GM12878 (cell line): ENCODE results near the gene LYRM4. TPM values are rescaled to one million over a fixed set of nuclear protein-coding genes. Genes with fewer than 3 reads are reported as not detected.

ENCODE experiments used
- ATAC-seq: fragments of 200-7000 bp; cut with Tn5 transposase; 3 replicates; pipeline ENCODE4 v1.9.1; 2020; ENCODE audit warnings: mild to moderate bottlenecking, moderate library complexity
- BruUV-seq: library from RNA; stranded (reverse); fragments of 400-500 nt; replicated peaks from 2 replicates; lab custom pipeline; 2021; lab: Mats Ljungman, UMichigan
- CTCF ChIA-PET: fragments of 300-600 bp; sonication (Branson Sonifier 250); formaldehyde crosslinking; extraction: SDS; loops from one replicate; lab custom pipeline; 2021; ENCODE audit warnings: inconsistent platforms; lab: Yijun Ruan, JAX
- POLR2A ChIA-PET: fragments of 350-600 bp; formaldehyde crosslinking; extraction: SDS; loops from one replicate; lab custom pipeline; 2021; ENCODE audit warnings: inconsistent platforms; lab: Charles Lee
- RAD21 ChIA-PET: fragments of 300-600 bp; sonication (Branson Sonifier 250); formaldehyde crosslinking; loops from one replicate; lab custom pipeline; 2023; ENCODE audit warnings: antibody characterized with exemption; ENCODE audit not compliant: unreplicated experiment; lab: Charles Lee
- SMC1A ChIA-PET: fragments of 300-600 bp; sonication (Branson Sonifier 250); formaldehyde crosslinking; loops from one replicate; lab custom pipeline; 2023; ENCODE audit not compliant: unreplicated experiment, uncharacterized antibody; lab: Charles Lee
- DNase-seq: peaks from one replicate; pipeline ENCODE4 v3.0.0-alpha.2; 2011; ENCODE audit warnings: low read depth, low spot score
- FAIRE-seq: peaks from 3 replicates; lab custom pipeline; 2011; peaks lifted over from hg19 to GRCh38; lab: Jason Lieb, UNC
- H2AFZ ChIP-seq: 2 replicates; pipeline ENCODE4 v1.6.0; 2011; ENCODE audit warnings: low read depth, low read length, control low read depth; ENCODE audit not compliant: control insufficient read depth
- H3K27ac ChIP-seq: 2 replicates; pipeline ENCODE4 v1.5.1; 2011; ENCODE audit warnings: control low read depth; ENCODE audit not compliant: control insufficient read depth, insufficient read depth
- H3K27me3 ChIP-seq, 2 experiments: replicated peaks in 1 of 2; 2 replicates each; pipeline versions ENCODE4 v1.6.0 to v1.6.1; 2011; ENCODE audit warnings: low read length in 1 of 2; ENCODE audit not compliant: control insufficient read depth in 2 of 2, insufficient read depth in 2 of 2
- H3K36me3 ChIP-seq, 2 experiments: 2 replicates each; pipeline ENCODE4 v1.5.1; 2011; ENCODE audit warnings: low read length in 1 of 2; ENCODE audit not compliant: control insufficient read depth in 2 of 2, insufficient read depth in 2 of 2
- H3K4me1 ChIP-seq: 2 replicates; pipeline ENCODE4 v1.6.1; 2011; ENCODE audit warnings: mild to moderate bottlenecking, low read length, moderate library complexity, mixed read lengths; ENCODE audit not compliant: control insufficient read depth, insufficient read depth
- H3K4me2 ChIP-seq: 2 replicates; pipeline ENCODE4 v1.6.0; 2011; ENCODE audit warnings: control low read depth; ENCODE audit not compliant: control insufficient read depth, insufficient read depth
- H3K4me3 ChIP-seq: fragments of 200-600 bp; sonication (generic); 2 replicates; pipeline ENCODE4 v1.5.1; 2016
- H3K79me2 ChIP-seq: 2 replicates; pipeline ENCODE4 v1.6.0; 2011; ENCODE audit warnings: low read length; ENCODE audit not compliant: control insufficient read depth, insufficient read depth
- H3K9ac ChIP-seq: 2 replicates; pipeline ENCODE4 v1.8.0; 2011; ENCODE audit warnings: low read length, control low read depth, mixed read lengths; ENCODE audit not compliant: control insufficient read depth, insufficient read depth
- H3K9me3 ChIP-seq: replicated peaks from 3 replicates; pipeline ENCODE4 v1.5.1; 2011; ENCODE audit warnings: mild to moderate bottlenecking, low read length; ENCODE audit not compliant: control insufficient read depth, insufficient read depth
- H4K20me1 ChIP-seq: 2 replicates; pipeline ENCODE4 v1.6.0; 2011; ENCODE audit not compliant: control insufficient read depth, insufficient read depth
- ATF3 ChIP-seq: IDR thresholded peaks from 2 replicates; pipeline ENCODE4 v1.6.1; 2011; ENCODE audit warnings: low read depth, mild to moderate bottlenecking, low read length, moderate library complexity, borderline replicate concordance; ENCODE audit errors: extremely low read depth
- CBX5 ChIP-seq: sonication (generic); IDR thresholded peaks from 2 replicates; pipeline ENCODE4 v1.6.1; 2016; ENCODE audit warnings: low read depth, moderate library complexity, mild to moderate bottlenecking, inconsistent platforms
- CTCF ChIP-seq, 3 experiments: IDR thresholded peaks in 2 of 3; conservative IDR thresholded peaks in 1 of 3; 2 replicates each; pipeline ENCODE4 v1.5.1; 2011; ENCODE audit warnings: low read depth in 3 of 3, low read length in 3 of 3, mild to moderate bottlenecking in 3 of 3, control low read depth in 2 of 3, moderate library complexity in 2 of 3, inconsistent platforms in 1 of 3, mixed read lengths in 1 of 3; ENCODE audit not compliant: control insufficient read depth in 2 of 3, insufficient read depth in 1 of 3; ENCODE audit errors: extremely low read depth in 1 of 3
- E2F4 ChIP-seq: IDR thresholded peaks from 2 replicates; pipeline ENCODE4 v1.6.1; 2012; ENCODE audit warnings: low read depth, low read length, improper control_type of control experiment
- EED ChIP-seq: sonication (generic); IDR thresholded peaks from 2 replicates; pipeline ENCODE4 v1.6.1; 2016; ENCODE audit warnings: antibody characterized with exemption, low read depth
- EGR1 ChIP-seq, 2 experiments: IDR thresholded peaks; 1 replicate in 1 of 2; 2 replicates in 1 of 2; pipeline ENCODE4 v1.6.1; 2011 to 2012; ENCODE audit warnings: low read depth in 2 of 2, low read length in 2 of 2, borderline replicate concordance in 1 of 2, mild to moderate bottlenecking in 1 of 2, moderate library complexity in 1 of 2
- FOS ChIP-seq: IDR thresholded peaks from 3 replicates; pipeline ENCODE4 v1.6.1; 2011; ENCODE audit warnings: borderline replicate concordance; ENCODE audit not compliant: insufficient read length; ENCODE audit errors: extremely low read depth
- GABPA ChIP-seq: IDR thresholded peaks from 2 replicates; pipeline ENCODE4 v1.6.1; 2014; ENCODE audit warnings: antibody characterized with exemption, low read depth, mild to moderate bottlenecking, inconsistent platforms
- HDAC2 ChIP-seq: fragments of 200-600 bp; sonication (generic); IDR thresholded peaks from 2 replicates; pipeline ENCODE4 v1.6.1; 2017
- MEF2A ChIP-seq: IDR thresholded peaks from 2 replicates; pipeline ENCODE4 v1.6.1; 2011; ENCODE audit warnings: low read depth, mild to moderate bottlenecking, low read length, moderate library complexity; ENCODE audit not compliant: insufficient read depth
- NRF1 ChIP-seq: conservative IDR thresholded peaks from 2 replicates; pipeline ENCODE4 v1.6.1; 2011; ENCODE audit warnings: mild to moderate bottlenecking, low read depth, low read length, improper control_type of control experiment
- PAX8 ChIP-seq: fragments of 450-650 bp; IDR thresholded peaks from 2 replicates; pipeline ENCODE4 v1.6.1; 2017; ENCODE audit warnings: mild to moderate bottlenecking, moderate library complexity
- PBX3 ChIP-seq: IDR thresholded peaks from 2 replicates; pipeline ENCODE4 v1.6.1; 2011; ENCODE audit warnings: mild to moderate bottlenecking, low read depth, low read length, moderate library complexity; ENCODE audit not compliant: insufficient replicate concordance
- POLR2AphosphoS2 ChIP-seq: IDR thresholded peaks from 2 replicates; pipeline ENCODE4 v1.6.1; 2011; ENCODE audit warnings: low read depth, mild to moderate bottlenecking, low read length, improper control_type of control experiment, moderate library complexity
- RUNX3 ChIP-seq: IDR thresholded peaks from 2 replicates; pipeline ENCODE4 v1.6.1; 2012; ENCODE audit warnings: low read length, inconsistent platforms
- ZBTB33 ChIP-seq: fragments of 450-650 bp; IDR thresholded peaks from 2 replicates; pipeline ENCODE4 v1.6.1; 2017; ENCODE audit warnings: mild to moderate bottlenecking
- ZNF622 ChIP-seq: fragments of 450-650 bp; IDR thresholded peaks from 2 replicates; pipeline ENCODE4 v1.6.1; 2017; ENCODE audit warnings: mild to moderate bottlenecking, inconsistent platforms
- ZSCAN29 ChIP-seq: fragments of 450-650 bp; IDR thresholded peaks from 2 replicates; pipeline ENCODE4 v1.6.1; 2017; ENCODE audit warnings: mild to moderate bottlenecking, moderate library complexity
- WGBS: methylation state at CpG from one replicate; pipeline ENCODE4 v1.1.6; 2016; ENCODE audit warnings: low lambda C conversion rate; ENCODE audit not compliant: insufficient replicate concordance, insufficient coverage; ENCODE audit errors: missing lambda C conversion rate; 5-methylcytosine and 5-hydroxymethylcytosine counted together
- in situ Hi-C: fragments of 300-500 bp; cut with MboI; formaldehyde crosslinking; loops from 9 replicates; pipeline ENCODE4 v1.14.3; 2018; ENCODE audit warnings: mixed read lengths
- intact Hi-C: fragments of 100-400 bp; cut with micrococcal nuclease; formaldehyde crosslinking; loops from one replicate; pipeline ENCODE4 v1.14.2; 2022; ENCODE audit not compliant: unreplicated experiment
- polyA plus RNA-seq, 11 experiments: library from polyadenylated mRNA; depleted of rRNA in 4 of 11; unstranded in 6 of 11; stranded (reverse) in 5 of 11; fragments of >200 nt; fragmentation: Nextera tagmentation in 4 of 11; fragmentation: Illumina TruSeq in 1 of 11; extraction: Ambion mirVana in 4 of 11; extraction: Trizol in 1 of 11; gene quantifications; 1 replicate in 1 of 11; 2 replicates in 10 of 11; pipeline versions ENCODE4 v1.2.1 to v1.2.3, GENCODE V29; 2011 to 2016; ENCODE audit warnings: inconsistent platforms in 2 of 11, missing spikeins in 2 of 11, low read depth in 1 of 11
- total RNA-seq, 4 experiments: library from RNA; depleted of rRNA in 3 of 4; stranded (reverse); fragments of >200 nt in 3 of 4; fragmentation: Illumina TruSeq in 1 of 4; extraction: Trizol in 1 of 4; gene quantifications; 2 replicates each; pipeline versions ENCODE4 v1.2.1 to v1.2.3, GENCODE V29; 2013 to 2021

LYRM4 gene
- total and polyA plus RNA-seq, 10 of the 15 experiments (the other 5 are each of a cell fraction or from before 2014, with no cell fraction given), result 32.7 to 66.8 (median 44.0) TPM

GRCh38 chr6:5121479-5121878, 139.3 kb downstream of the LYRM4 start:
- 83% methylated on average over 6 of the region's 6 CpGs for WGBS
- H3K9me3 ChIP-seq, result no peaks in the 10 kb centered on the region
- SMC1A ChIA-PET, result no interaction called here
- H3K4me2 ChIP-seq, result no peak overlapping the region
- no peaks in the 10 kb centered on the region for H3K4me1 ChIP-seq
- in situ Hi-C loops, result no loop called here
- RAD21 ChIA-PET, result no interaction called here
- DNase-seq, result no peak
- no TSS peak for BruUV-seq
- H3K4me3 ChIP-seq, result no peak overlapping the region
- intact Hi-C loops, result no loop called here
- no peak overlapping the region for H3K27ac ChIP-seq
- no peak for ATAC-seq
- H4K20me1 ChIP-seq, result no peaks in the 10 kb centered on the region
- CTCF ChIA-PET, result no interaction called here
- POLR2A ChIA-PET, result no interaction called here
- no peak overlapping the region for H2AFZ ChIP-seq
- no peaks in the 10 kb centered on the region for H3K36me3 ChIP-seq
- H3K79me2 ChIP-seq, result no peaks in the 10 kb centered on the region
- no peaks in the 10 kb centered on the region for H3K27me3 ChIP-seq
- no peak overlapping the region for H3K9ac ChIP-seq
- no peak for FAIRE-seq
- TF ChIP-seq E2F4 (no peak), NRF1 (no peak), ATF3 (no peak), HDAC2 (no peak), EED (no peak), GABPA (no peak), POLR2AphosphoS2 (no peak), MEF2A (no peak), FOS (no peak), ZBTB33 (no peak), ZNF622 (no peak), RUNX3 (no peak), CTCF (IDR thresholded peaks at IDR 0.05 in 2 of 3, conservative IDR thresholded peaks at IDR 0.05 in 1 of 3; ENCODE audit: control insufficient read depth in 2 of 3, extremely low read depth in 1 of 3, insufficient read depth in 1 of 3, low read depth in 3 of 3, low read length in 3 of 3) (no peak), PAX8 (no peak), CBX5 (no peak), PBX3 (no peak), ZSCAN29 (no peak), EGR1 (IDR thresholded peaks at IDR 0.05; ENCODE audit: borderline replicate concordance in 1 of 2, low read depth in 2 of 2, low read length in 2 of 2) (no peak)
